ENCODE results near the gene FKBP8.

DNA sequence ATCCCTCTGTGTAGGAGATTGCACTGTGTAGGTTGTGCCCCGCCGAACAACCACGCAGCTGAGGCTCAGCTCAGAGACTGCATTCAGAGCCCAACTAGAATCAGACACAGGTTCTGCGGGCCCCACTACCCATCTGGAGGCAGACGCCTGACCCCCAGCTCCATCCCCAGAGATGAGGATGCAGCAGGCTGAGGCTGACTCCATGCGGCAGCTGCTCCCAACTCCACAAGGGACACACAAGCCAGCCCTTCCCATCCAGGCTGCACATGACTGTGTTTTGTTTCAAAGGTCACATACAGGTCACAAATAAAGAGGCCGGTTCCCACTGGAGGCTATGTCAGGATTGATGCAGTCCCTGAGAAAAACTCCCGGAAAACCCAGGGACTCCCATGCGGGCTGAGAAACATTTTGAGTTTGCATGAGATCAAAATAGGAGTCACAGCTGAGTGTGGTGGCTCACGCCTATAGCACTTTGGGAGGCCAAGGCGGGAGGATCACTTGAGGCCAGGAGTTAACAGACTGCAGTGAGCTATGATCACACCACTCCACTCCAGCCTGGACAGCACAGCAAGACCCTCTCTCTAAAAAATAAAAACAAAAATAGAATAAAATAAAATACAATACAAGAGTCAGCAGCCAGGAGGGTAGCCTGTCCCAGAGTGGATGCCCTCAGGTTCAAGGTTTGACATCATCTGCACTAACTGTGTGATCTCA is 35.5 kb downstream of the FKBP8 start:
- TF ChIP-seq, protein P1, sequence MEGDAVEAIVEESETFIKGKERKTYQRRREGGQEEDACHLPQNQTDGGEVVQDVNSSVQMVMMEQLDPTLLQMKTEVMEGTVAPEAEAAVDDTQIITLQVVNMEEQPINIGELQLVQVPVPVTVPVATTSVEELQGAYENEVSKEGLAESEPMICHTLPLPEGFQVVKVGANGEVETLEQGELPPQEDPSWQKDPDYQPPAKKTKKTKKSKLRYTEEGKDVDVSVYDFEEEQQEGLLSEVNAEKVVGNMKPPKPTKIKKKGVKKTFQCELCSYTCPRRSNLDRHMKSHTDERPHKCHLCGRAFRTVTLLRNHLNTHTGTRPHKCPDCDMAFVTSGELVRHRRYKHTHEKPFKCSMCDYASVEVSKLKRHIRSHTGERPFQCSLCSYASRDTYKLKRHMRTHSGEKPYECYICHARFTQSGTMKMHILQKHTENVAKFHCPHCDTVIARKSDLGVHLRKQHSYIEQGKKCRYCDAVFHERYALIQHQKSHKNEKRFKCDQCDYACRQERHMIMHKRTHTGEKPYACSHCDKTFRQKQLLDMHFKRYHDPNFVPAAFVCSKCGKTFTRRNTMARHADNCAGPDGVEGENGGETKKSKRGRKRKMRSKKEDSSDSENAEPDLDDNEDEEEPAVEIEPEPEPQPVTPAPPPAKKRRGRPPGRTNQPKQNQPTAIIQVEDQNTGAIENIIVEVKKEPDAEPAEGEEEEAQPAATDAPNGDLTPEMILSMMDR (optimal IDR thresholded peaks at IDR 0.05 in 1 of 3, IDR thresholded peaks at IDR 0.05 in 1 of 3, conservative IDR thresholded peaks at IDR 0.05 in 1 of 3; ENCODE audit: extremely low read depth in 1 of 3, insufficient read depth in 2 of 3, low read length in 3 of 3) = no peak
- no peak for TF ChIP-seq EZH2 (IDR thresholded peaks at IDR 0.05; ENCODE audit: low read length)

Measured in keratinocyte (primary cell).